GM12878 (cell line): ENCODE results near the gene SYNJ2. TPM values are rescaled to one million over a fixed set of nuclear protein-coding genes. Genes with fewer than 3 reads are reported as not detected.

Experiments used
- ATAC-seq: fragments of 200-7000 bp; cut with Tn5 transposase; 3 replicates; pipeline ENCODE4 v1.9.1; 2020; ENCODE audit warnings: mild to moderate bottlenecking, moderate library complexity
- BruUV-seq: library from RNA; stranded (reverse); fragments of 400-500 nt; replicated peaks from 2 replicates; lab custom pipeline; 2021; lab: Mats Ljungman, UMichigan
- CTCF ChIA-PET: fragments of 300-600 bp; sonication (Branson Sonifier 250); formaldehyde crosslinking; extraction: SDS; loops from one replicate; lab custom pipeline; 2021; ENCODE audit warnings: inconsistent platforms; lab: Yijun Ruan, JAX
- POLR2A ChIA-PET: fragments of 350-600 bp; formaldehyde crosslinking; extraction: SDS; loops from one replicate; lab custom pipeline; 2021; ENCODE audit warnings: inconsistent platforms; lab: Charles Lee
- RAD21 ChIA-PET: fragments of 300-600 bp; sonication (Branson Sonifier 250); formaldehyde crosslinking; loops from one replicate; lab custom pipeline; 2023; ENCODE audit warnings: antibody characterized with exemption; ENCODE audit not compliant: unreplicated experiment; lab: Charles Lee
- SMC1A ChIA-PET: fragments of 300-600 bp; sonication (Branson Sonifier 250); formaldehyde crosslinking; loops from one replicate; lab custom pipeline; 2023; ENCODE audit not compliant: unreplicated experiment, uncharacterized antibody; lab: Charles Lee
- DNase-seq: peaks from one replicate; pipeline ENCODE4 v3.0.0-alpha.2; 2011; ENCODE audit warnings: low read depth, low spot score
- FAIRE-seq: peaks from 3 replicates; lab custom pipeline; 2011; peaks lifted over from hg19 to GRCh38; lab: Jason Lieb, UNC
- H2AFZ ChIP-seq: 2 replicates; pipeline ENCODE4 v1.6.0; 2011; ENCODE audit warnings: low read depth, low read length, control low read depth; ENCODE audit not compliant: control insufficient read depth
- H3K27ac ChIP-seq: 2 replicates; pipeline ENCODE4 v1.5.1; 2011; ENCODE audit warnings: control low read depth; ENCODE audit not compliant: control insufficient read depth, insufficient read depth
- H3K27me3 ChIP-seq, 2 experiments: replicated peaks in 1 of 2; 2 replicates each; pipeline versions ENCODE4 v1.6.0 to v1.6.1; 2011; ENCODE audit warnings: low read length in 1 of 2; ENCODE audit not compliant: control insufficient read depth in 2 of 2, insufficient read depth in 2 of 2
- H3K36me3 ChIP-seq, 2 experiments: 2 replicates each; pipeline ENCODE4 v1.5.1; 2011; ENCODE audit warnings: low read length in 1 of 2; ENCODE audit not compliant: control insufficient read depth in 2 of 2, insufficient read depth in 2 of 2
- H3K4me1 ChIP-seq: 2 replicates; pipeline ENCODE4 v1.6.1; 2011; ENCODE audit warnings: mild to moderate bottlenecking, low read length, moderate library complexity, mixed read lengths; ENCODE audit not compliant: control insufficient read depth, insufficient read depth
- H3K4me2 ChIP-seq: 2 replicates; pipeline ENCODE4 v1.6.0; 2011; ENCODE audit warnings: control low read depth; ENCODE audit not compliant: control insufficient read depth, insufficient read depth
- H3K4me3 ChIP-seq: fragments of 200-600 bp; sonication (generic); 2 replicates; pipeline ENCODE4 v1.5.1; 2016
- H3K79me2 ChIP-seq: 2 replicates; pipeline ENCODE4 v1.6.0; 2011; ENCODE audit warnings: low read length; ENCODE audit not compliant: control insufficient read depth, insufficient read depth
- H3K9ac ChIP-seq: 2 replicates; pipeline ENCODE4 v1.8.0; 2011; ENCODE audit warnings: low read length, control low read depth, mixed read lengths; ENCODE audit not compliant: control insufficient read depth, insufficient read depth
- H3K9me3 ChIP-seq: replicated peaks from 3 replicates; pipeline ENCODE4 v1.5.1; 2011; ENCODE audit warnings: mild to moderate bottlenecking, low read length; ENCODE audit not compliant: control insufficient read depth, insufficient read depth
- H4K20me1 ChIP-seq: 2 replicates; pipeline ENCODE4 v1.6.0; 2011; ENCODE audit not compliant: control insufficient read depth, insufficient read depth
- BCLAF1 ChIP-seq: fragments of 450-650 bp; IDR thresholded peaks from 2 replicates; pipeline ENCODE4 v1.6.1; 2017; ENCODE audit warnings: antibody characterized with exemption, mild to moderate bottlenecking, moderate library complexity
- BRCA1 ChIP-seq: IDR thresholded peaks from 2 replicates; pipeline ENCODE4 v1.6.1; 2011; ENCODE audit warnings: low read depth, low read length, improper control_type of control experiment
- EZH2 ChIP-seq: IDR thresholded peaks from 2 replicates; pipeline ENCODE4 v1.6.1; 2012; ENCODE audit warnings: low read depth, mild to moderate bottlenecking, control low read depth, inconsistent platforms, low read length, borderline replicate concordance; ENCODE audit not compliant: control insufficient read depth
- FOXK2 ChIP-seq: fragments of 450-650 bp; IDR thresholded peaks from 2 replicates; pipeline ENCODE4 v1.6.1; 2017; ENCODE audit warnings: mild to moderate bottlenecking, moderate library complexity
- FOXM1 ChIP-seq: IDR thresholded peaks from 2 replicates; pipeline ENCODE4 v1.6.1; 2012; ENCODE audit warnings: low read depth, mild to moderate bottlenecking, inconsistent platforms, low read length, moderate library complexity
- HCFC1 ChIP-seq: fragments of 150-350 bp; IDR thresholded peaks from 2 replicates; pipeline ENCODE4 v1.6.1; 2014; ENCODE audit warnings: low read length
- HDAC6 ChIP-seq: fragments of 200-600 bp; sonication (generic); IDR thresholded peaks from one replicate; pipeline ENCODE4 v1.8.0; 2017; ENCODE audit warnings: antibody characterized with exemption; ENCODE audit not compliant: unreplicated experiment
- HDGF ChIP-seq: fragments of 450-650 bp; IDR thresholded peaks from 2 replicates; pipeline ENCODE4 v1.6.1; 2016; ENCODE audit warnings: antibody characterized with exemption
- HSF1 ChIP-seq: fragments of 150-350 bp; IDR thresholded peaks from 2 replicates; pipeline ENCODE4 v1.6.1; 2014; ENCODE audit warnings: mild to moderate bottlenecking, low read depth, low read length
- NRF1 ChIP-seq: conservative IDR thresholded peaks from 2 replicates; pipeline ENCODE4 v1.6.1; 2011; ENCODE audit warnings: mild to moderate bottlenecking, low read depth, low read length, improper control_type of control experiment
- RAD21 ChIP-seq: IDR thresholded peaks from 2 replicates; pipeline ENCODE4 v1.6.1; 2011; ENCODE audit warnings: mild to moderate bottlenecking, low read depth, low read length, moderate library complexity; ENCODE audit not compliant: insufficient read depth
- TCF3 ChIP-seq: IDR thresholded peaks from 2 replicates; pipeline ENCODE4 v1.6.1; 2012; ENCODE audit warnings: low read depth, mild to moderate bottlenecking, low read length, borderline replicate concordance; ENCODE audit not compliant: insufficient read depth
- YBX1 ChIP-seq: fragments of 450-650 bp; IDR thresholded peaks from 2 replicates; pipeline ENCODE4 v1.6.1; 2016; ENCODE audit warnings: antibody characterized with exemption
- ZNF274 ChIP-seq: IDR thresholded peaks from one replicate; pipeline ENCODE4 v1.8.0; 2011; ENCODE audit not compliant: insufficient read length, insufficient read depth
- WGBS: methylation state at CpG from one replicate; pipeline ENCODE4 v1.1.6; 2016; ENCODE audit warnings: low lambda C conversion rate; ENCODE audit not compliant: insufficient replicate concordance, insufficient coverage; ENCODE audit errors: missing lambda C conversion rate; 5-methylcytosine and 5-hydroxymethylcytosine counted together
- in situ Hi-C: fragments of 300-500 bp; cut with MboI; formaldehyde crosslinking; loops from 9 replicates; pipeline ENCODE4 v1.14.3; 2018; ENCODE audit warnings: mixed read lengths
- intact Hi-C: fragments of 100-400 bp; cut with micrococcal nuclease; formaldehyde crosslinking; loops from one replicate; pipeline ENCODE4 v1.14.2; 2022; ENCODE audit not compliant: unreplicated experiment
- polyA plus RNA-seq, 11 experiments: library from polyadenylated mRNA; depleted of rRNA in 4 of 11; unstranded in 6 of 11; stranded (reverse) in 5 of 11; fragments of >200 nt; fragmentation: Nextera tagmentation in 4 of 11; fragmentation: Illumina TruSeq in 1 of 11; extraction: Ambion mirVana in 4 of 11; extraction: Trizol in 1 of 11; gene quantifications; 1 replicate in 1 of 11; 2 replicates in 10 of 11; pipeline versions ENCODE4 v1.2.1 to v1.2.3, GENCODE V29; 2011 to 2016; ENCODE audit warnings: inconsistent platforms in 2 of 11, missing spikeins in 2 of 11, low read depth in 1 of 11
- total RNA-seq, 4 experiments: library from RNA; depleted of rRNA in 3 of 4; stranded (reverse); fragments of >200 nt in 3 of 4; fragmentation: Illumina TruSeq in 1 of 4; extraction: Trizol in 1 of 4; gene quantifications; 2 replicates each; pipeline versions ENCODE4 v1.2.1 to v1.2.3, GENCODE V29; 2013 to 2021

SYNJ2 gene
- total and polyA plus RNA-seq, 10 of the 15 experiments (the other 5 are each of a cell fraction or from before 2014, with no cell fraction given): 0.11 to 1.8 (median 0.57) TPM

- Histone ChIP-seq H3K9ac (no peak overlapping the region), H4K20me1 (no peaks in the 10 kb centered on the region), H3K9me3 (no peaks in the 10 kb centered on the region), H3K4me3 (no peak overlapping the region)
- ChIA-PET CTCF (interaction anchor here (1.6 kb wide), 1 partner anchor 43 kb away, joined by 4 read pairs; no protein-coding TSS in a partner anchor), SMC1A (interaction anchor here (0.8 kb wide), 1 partner anchor 154 kb away, joined by 3 read pairs; no protein-coding TSS in a partner anchor), POLR2A (no interaction called here)
- BruUV-seq: no TSS peak
- in situ Hi-C loops: no loop called here
- DNase-seq: no peak
- TF ChIP-seq FOXK2 (no peak), HDAC6 (no peak), TCF3 (no peak), RAD21 (no peak), NRF1 (no peak), HCFC1 (no peak), HDGF (no peak), EZH2 (no peak)
- TF ChIP-seq, all 136 proteins: peak for 0
- no peaks in the 10 kb centered on the region for H3K4me1 ChIP-seq
- no peak overlapping the region for H3K27ac ChIP-seq
- intact Hi-C loops: no loop called here
- FAIRE-seq (no peak), ATAC-seq (no peak)
- H3K4me2 ChIP-seq: no peak overlapping the region
- no peak overlapping the region for H2AFZ ChIP-seq
- 83% methylated on average over 6 of the region's 6 CpGs for WGBS
- RAD21 ChIA-PET: no interaction called here
- no peaks in the 10 kb centered on the region for H3K36me3 ChIP-seq
- no peaks in the 10 kb centered on the region for H3K79me2 ChIP-seq
- H3K27me3 ChIP-seq: no peaks in the 10 kb centered on the region
Measured at GRCh38 chr6:158115508-158115907, 133.8 kb downstream of the SYNJ2 start.

- in situ Hi-C loops (no loop called here), intact Hi-C loops (no loop called here)
- ChIA-PET SMC1A (interaction anchor here (1.0 kb wide), 1 partner anchor 24 kb away, joined by 3 read pairs; no protein-coding TSS in a partner anchor), POLR2A (no interaction called here), CTCF (interaction anchor here (1.4 kb wide), 1 partner anchor 15 kb away, joined by 3 read pairs; no protein-coding TSS in a partner anchor), RAD21 (no interaction called here)
- Histone ChIP-seq H3K9me3 (no peaks in the 10 kb centered on the region), H3K9ac (no peak overlapping the region), H3K4me3 (no peak overlapping the region), H3K27ac (no peak overlapping the region), H3K27me3 (no peaks in the 10 kb centered on the region), H3K79me2 (no peaks in the 10 kb centered on the region), H3K4me2 (no peak overlapping the region), H4K20me1 (no peaks in the 10 kb centered on the region), H2AFZ (no peak overlapping the region), H3K36me3 (no peaks in the 10 kb centered on the region), H3K4me1 (no peaks in the 10 kb centered on the region)
- 98% methylated on average over 3 of the region's 3 CpGs for WGBS
- no TSS peak for BruUV-seq
- FAIRE-seq (no peak), DNase-seq (no peak), ATAC-seq (no peak)
- no peak for TF ChIP-seq YBX1
- no peak for TF ChIP-seq HSF1
- no peak for TF ChIP-seq ZNF274
- no peak for TF ChIP-seq FOXM1
- TF ChIP-seq BCLAF1: no peak
- TF ChIP-seq BRCA1: no peak
Measured at GRCh38 chr6:158118886-158119285, 137.2 kb downstream of the SYNJ2 start.
